NCI-H748 (cell line): ENCODE measurements around the gene EPHB2.
A peak's percentile ranks its signal among the peaks of the same experiment; 100 is the strongest.

Experiments
- DNase-seq: peaks from one replicate; lab custom pipeline; 2025; ENCODE audit not compliant: unreplicated experiment; lab: John Stamatoyannopoulos, UW

Gene EPHB2

GRCh38 chr1:22852144-22852655 lies 141.6 kb downstream of the EPHB2 start:
- no peak for DNase-seq

- no peak for DNase-seq
Observed at GRCh38 chr1:22853651-22854185, 143.1 kb downstream of the EPHB2 start.

- no peak for DNase-seq
Observed at GRCh38 chr1:22854688-22855565, 144.3 kb downstream of the EPHB2 start.

- DNase-seq: no peak
Observed at GRCh38 chr1:22855668-22856606, 145.3 kb downstream of the EPHB2 start.

- no peak for DNase-seq
Observed at GRCh38 chr1:22857661-22858060, 147.0 kb downstream of the EPHB2 start.

- DNase-seq: no peak
Observed at GRCh38 chr1:22860414-22860800, 149.8 kb downstream of the EPHB2 start.

- no peak for DNase-seq
Observed at GRCh38 chr1:22860883-22861385, 150.3 kb downstream of the EPHB2 start.

GRCh38 chr1:22861764-22862440 lies 151.3 kb downstream of the EPHB2 start:
- peak; percentile 41 for DNase-seq

- DNase-seq: no peak
Observed at GRCh38 chr1:22862752-22863151, 152.1 kb downstream of the EPHB2 start.

- DNase-seq: no peak
Observed at GRCh38 chr1:22863766-22864165, 153.1 kb downstream of the EPHB2 start.

- no peak for DNase-seq
Observed at GRCh38 chr1:22864886-22865285, 154.2 kb downstream of the EPHB2 start.

- DNase-seq: no peak
Observed at GRCh38 chr1:22865736-22866135, 155.1 kb downstream of the EPHB2 start.

GRCh38 chr1:22866868-22867267 lies 156.2 kb downstream of the EPHB2 start:
- no peak for DNase-seq

GRCh38 chr1:22868331-22868730 lies 157.7 kb downstream of the EPHB2 start:
- DNase-seq: no peak

GRCh38 chr1:22869325-22869724 lies 158.7 kb downstream of the EPHB2 start:
- no peak for DNase-seq

- no peak for DNase-seq
Observed at GRCh38 chr1:22870201-22870871, 159.7 kb downstream of the EPHB2 start.

GRCh38 chr1:22872981-22873664 lies 162.5 kb downstream of the EPHB2 start:
- no peak for DNase-seq

GRCh38 chr1:22874785-22875184 lies 164.1 kb downstream of the EPHB2 start:
- DNase-seq: no peak

- no peak for DNase-seq
Observed at GRCh38 chr1:22875241-22875640, 164.6 kb downstream of the EPHB2 start.
